Heart left ventricle (tissue), 13 donors: ENCODE results near the gene ARHGEF3.

Experiments
- POLR2A ChIP-seq, 2 donors: fragments of 450-650 bp; IDR thresholded peaks; one replicate each; pipeline ENCODE4 v1.6.1; 2017; ENCODE audit warnings: antibody characterized with exemption in 2 of 2, mild to moderate bottlenecking in 2 of 2, moderate library complexity in 2 of 2
- TF ChIP-seq, protein P1 (sequence below), 12 donors: fragments of 200-600 bp; sonication (generic) in 4 of 12; IDR thresholded peaks; one replicate each; pipeline versions ENCODE4 v1.5.0 to v1.8.0; 2018 to 2022; ENCODE audit warnings: antibody characterized with exemption in 12 of 12, mild to moderate bottlenecking in 5 of 12
- donor health status: ischemic (EF 13 %, LVEDD 7.1; RV severe dilation, severe dysfunction).
- donor health status: DM: no; HTN: yes; CAD: no.
- donor health status: DM: no; HTN: no; CAD: no.
- donor health status: ischemic (EF 25% LVEDD 6.9; RV normal size, moderate dysfunction).
- donor health status: ischemic (EF 25% LVEDD 5.7; RV mildly dilated, moderate dysfunction).
- donor health status: ischemic (EF 35%, LVEDD 5.7; RV mildly dilated, moderate dysfunction).
- donor health status: nonischemic (EF 11% LVEDD 7.7; RV severe dilation, severe dysfunction).
- donor health status: DM: yes; HTN: yes; CAD: no.
- donor health status: PGD.
- donor health status: ischemic (EF 29% LVEDD 5.4; RV normal size, mild dysfunction).
- donor health status: nonischemic (EF 23%, LVEDD 6.1; RV moderate dilation, normal function).

DNA sequence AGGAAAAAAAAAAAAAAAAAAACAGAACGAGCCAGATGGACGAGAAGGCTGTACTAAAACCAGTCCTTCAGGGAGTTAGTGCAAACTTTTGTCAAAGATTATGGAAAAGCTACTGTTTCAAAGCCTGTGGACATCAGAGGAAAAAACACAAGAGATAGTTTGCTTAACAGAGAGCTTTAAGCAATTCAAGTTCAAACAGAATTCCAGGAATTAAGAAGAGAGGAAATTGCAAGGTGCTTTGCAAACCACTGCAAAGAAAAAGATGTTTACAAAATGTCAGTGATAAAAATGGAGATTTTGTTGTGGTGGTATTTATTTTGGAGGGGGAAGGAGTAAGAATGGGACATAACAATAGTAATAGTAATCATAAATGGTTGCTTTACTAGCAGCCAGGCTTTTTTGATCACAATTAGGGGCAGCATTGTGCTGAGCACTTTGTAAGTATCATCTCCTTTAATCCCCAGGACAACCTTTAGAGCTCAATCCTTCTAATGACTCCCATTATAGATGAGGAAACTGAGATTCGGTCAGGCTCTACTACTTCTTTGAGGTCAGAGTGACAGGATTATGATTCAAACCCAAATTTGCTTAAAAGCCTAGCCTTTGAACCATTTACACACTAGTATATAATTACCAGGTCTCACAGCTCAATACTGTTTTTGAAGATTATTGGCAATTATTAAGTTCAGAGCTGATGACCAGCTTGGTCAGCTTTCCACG is 22.4 kb upstream of the ARHGEF3 start:
- TF ChIP-seq, protein P1, sequence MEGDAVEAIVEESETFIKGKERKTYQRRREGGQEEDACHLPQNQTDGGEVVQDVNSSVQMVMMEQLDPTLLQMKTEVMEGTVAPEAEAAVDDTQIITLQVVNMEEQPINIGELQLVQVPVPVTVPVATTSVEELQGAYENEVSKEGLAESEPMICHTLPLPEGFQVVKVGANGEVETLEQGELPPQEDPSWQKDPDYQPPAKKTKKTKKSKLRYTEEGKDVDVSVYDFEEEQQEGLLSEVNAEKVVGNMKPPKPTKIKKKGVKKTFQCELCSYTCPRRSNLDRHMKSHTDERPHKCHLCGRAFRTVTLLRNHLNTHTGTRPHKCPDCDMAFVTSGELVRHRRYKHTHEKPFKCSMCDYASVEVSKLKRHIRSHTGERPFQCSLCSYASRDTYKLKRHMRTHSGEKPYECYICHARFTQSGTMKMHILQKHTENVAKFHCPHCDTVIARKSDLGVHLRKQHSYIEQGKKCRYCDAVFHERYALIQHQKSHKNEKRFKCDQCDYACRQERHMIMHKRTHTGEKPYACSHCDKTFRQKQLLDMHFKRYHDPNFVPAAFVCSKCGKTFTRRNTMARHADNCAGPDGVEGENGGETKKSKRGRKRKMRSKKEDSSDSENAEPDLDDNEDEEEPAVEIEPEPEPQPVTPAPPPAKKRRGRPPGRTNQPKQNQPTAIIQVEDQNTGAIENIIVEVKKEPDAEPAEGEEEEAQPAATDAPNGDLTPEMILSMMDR (IDR thresholded peaks at IDR 0.05): no peak
- TF ChIP-seq POLR2A (IDR thresholded peaks at IDR 0.05): no peak
